ENCODE measurements around the gene CD28. TPM values are rescaled to one million over a fixed set of nuclear protein-coding genes. Genes with fewer than 3 reads are reported as not detected.

Gene CD28
- polyA plus RNA-seq, 1 donor from 2014 or later = not detected

DNA sequence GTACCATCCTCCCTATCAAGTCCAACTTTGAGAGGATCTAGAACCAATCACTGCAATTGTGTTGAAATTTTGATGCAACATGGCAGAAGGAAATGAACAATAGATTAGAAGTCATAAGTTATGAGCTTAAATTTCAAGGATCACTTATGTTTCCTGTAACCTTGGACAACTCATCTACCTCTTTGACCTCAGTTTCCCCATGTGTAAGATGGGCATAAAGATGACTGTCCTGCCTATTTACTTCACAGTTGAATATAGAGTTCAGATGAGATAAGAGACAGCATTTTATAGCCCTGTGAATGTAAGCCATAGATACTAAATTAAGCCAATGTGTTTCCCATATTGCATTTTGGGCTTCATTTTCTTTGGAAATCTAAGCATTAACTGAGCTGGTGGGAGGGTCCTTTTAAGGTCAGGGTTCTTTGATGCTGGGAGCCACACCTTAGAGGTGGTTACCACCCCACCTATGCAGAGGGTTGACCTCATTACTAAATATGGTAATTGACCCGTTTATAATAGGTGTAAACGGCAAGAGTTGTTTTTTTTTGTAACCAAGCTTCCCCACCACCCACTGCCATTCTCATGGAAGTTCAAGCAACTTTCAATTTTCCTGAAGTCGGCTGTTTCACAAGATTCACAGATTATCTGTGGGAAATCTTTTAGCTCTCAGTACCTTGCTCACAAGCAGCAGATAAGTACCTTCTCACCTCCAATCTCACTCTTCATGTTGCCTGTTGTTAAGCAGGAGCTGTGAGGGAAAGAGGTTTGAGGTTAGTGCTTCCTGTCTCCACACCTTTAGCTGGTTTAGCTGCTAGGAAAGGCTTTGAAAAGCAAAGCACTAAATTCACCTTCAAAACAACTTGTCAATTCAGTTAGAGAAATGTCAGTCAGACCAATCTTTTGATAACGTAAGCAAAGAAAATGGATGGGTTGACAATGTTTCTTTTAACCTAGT is 13.3 kb downstream of the CD28 start:
- H2AFZ ChIP-seq (ENCODE audit: low read depth, low read length) = no peak overlapping the region

DNA sequence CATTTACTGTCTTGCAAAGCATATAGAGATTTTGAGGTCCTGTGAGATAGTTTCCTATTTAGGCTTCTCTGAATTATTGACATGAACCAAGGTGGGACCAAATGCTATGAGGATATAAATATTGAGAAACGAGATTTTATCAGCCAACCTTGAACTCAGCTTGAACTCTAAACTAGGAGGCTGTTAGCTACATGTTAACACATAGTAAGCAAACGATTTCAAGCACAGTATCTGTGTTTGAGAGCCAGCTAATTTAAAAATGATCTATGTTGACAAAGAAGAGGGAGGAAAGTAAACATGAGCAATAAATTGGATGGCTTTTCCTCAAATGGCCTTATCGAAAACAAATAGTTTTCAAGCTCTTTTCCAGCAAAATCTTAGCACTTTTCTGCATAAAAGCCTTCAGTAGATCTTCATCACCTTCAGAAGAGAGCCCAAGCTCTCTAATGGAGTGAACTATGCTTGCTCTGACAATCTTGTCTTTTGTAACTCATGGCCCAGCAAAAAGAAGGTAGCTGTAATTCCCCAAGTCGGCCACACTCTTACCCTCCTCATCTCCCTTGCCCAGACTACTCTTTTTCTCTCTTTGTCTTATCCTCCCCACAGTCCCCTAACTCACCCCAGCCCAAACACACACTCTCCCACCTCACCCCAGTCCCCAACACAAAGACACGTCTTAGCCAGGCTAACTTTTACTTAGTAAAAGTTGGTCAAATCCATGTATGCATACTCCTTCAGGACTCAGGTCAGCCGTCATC is 14.7 kb downstream of the CD28 start:
- Histone ChIP-seq H3K4me2 (ENCODE audit: low read length) (no peak overlapping the region), H3K4me3 (ENCODE audit: low read length) (no peak overlapping the region), H3K9me2 (ENCODE audit: insufficient read depth, low read length) (no peaks in the 10 kb centered on the region), H3K36me3 (ENCODE audit: insufficient read depth, low read length) (no peaks in the 10 kb centered on the region), H3K27me3 (ENCODE audit: insufficient read depth, low read depth, low read length) (no peaks in the 10 kb centered on the region), H3K79me2 (replicated peaks; ENCODE audit: insufficient read depth, low read length) (no peaks in the 10 kb centered on the region), H3K9ac (ENCODE audit: low read length) (no peak overlapping the region), H4K20me1 (ENCODE audit: insufficient read depth) (no peaks in the 10 kb centered on the region), H3F3A (ENCODE audit: insufficient read depth, low read length, poor library complexity, severe bottlenecking) (no peaks in the 10 kb centered on the region), H3K9me3 (ENCODE audit: low read length) (no peaks in the 10 kb centered on the region), H3K27ac (ENCODE audit: low read length) (no peak overlapping the region), H2AFZ (ENCODE audit: low read depth, low read length) (no peak overlapping the region)
- no peak for TF ChIP-seq EZH2 (IDR thresholded peaks at IDR 0.05; ENCODE audit: borderline replicate concordance, insufficient read depth, low read length, poor library complexity, severe bottlenecking)

More for the DNA sequence above, 13.3 kb downstream of the CD28 start:
- Histone ChIP-seq H3K36me3 (ENCODE audit: insufficient read depth, low read length) (no peaks in the 10 kb centered on the region), H3K27me3 (ENCODE audit: insufficient read depth, low read depth, low read length) (no peaks in the 10 kb centered on the region), H3F3A (ENCODE audit: insufficient read depth, low read length, poor library complexity, severe bottlenecking) (no peaks in the 10 kb centered on the region), H3K4me3 (ENCODE audit: low read length) (no peak overlapping the region), H3K79me2 (replicated peaks; ENCODE audit: insufficient read depth, low read length) (no peaks in the 10 kb centered on the region), H3K4me2 (ENCODE audit: low read length) (no peak overlapping the region), H3K27ac (ENCODE audit: low read length) (no peak overlapping the region), H3K9me3 (ENCODE audit: low read length) (no peaks in the 10 kb centered on the region), H3K9ac (ENCODE audit: low read length) (no peak overlapping the region), H3K9me2 (ENCODE audit: insufficient read depth, low read length) (no peaks in the 10 kb centered on the region), H4K20me1 (ENCODE audit: insufficient read depth) (no peaks in the 10 kb centered on the region)
- TF ChIP-seq MXI1 (conservative IDR thresholded peaks at IDR 0.05; ENCODE audit: poor library complexity, severe bottlenecking) = no peak
- no peak for TF ChIP-seq POLR2AphosphoS5 (IDR thresholded peaks at IDR 0.05)
- TF ChIP-seq, protein P1, sequence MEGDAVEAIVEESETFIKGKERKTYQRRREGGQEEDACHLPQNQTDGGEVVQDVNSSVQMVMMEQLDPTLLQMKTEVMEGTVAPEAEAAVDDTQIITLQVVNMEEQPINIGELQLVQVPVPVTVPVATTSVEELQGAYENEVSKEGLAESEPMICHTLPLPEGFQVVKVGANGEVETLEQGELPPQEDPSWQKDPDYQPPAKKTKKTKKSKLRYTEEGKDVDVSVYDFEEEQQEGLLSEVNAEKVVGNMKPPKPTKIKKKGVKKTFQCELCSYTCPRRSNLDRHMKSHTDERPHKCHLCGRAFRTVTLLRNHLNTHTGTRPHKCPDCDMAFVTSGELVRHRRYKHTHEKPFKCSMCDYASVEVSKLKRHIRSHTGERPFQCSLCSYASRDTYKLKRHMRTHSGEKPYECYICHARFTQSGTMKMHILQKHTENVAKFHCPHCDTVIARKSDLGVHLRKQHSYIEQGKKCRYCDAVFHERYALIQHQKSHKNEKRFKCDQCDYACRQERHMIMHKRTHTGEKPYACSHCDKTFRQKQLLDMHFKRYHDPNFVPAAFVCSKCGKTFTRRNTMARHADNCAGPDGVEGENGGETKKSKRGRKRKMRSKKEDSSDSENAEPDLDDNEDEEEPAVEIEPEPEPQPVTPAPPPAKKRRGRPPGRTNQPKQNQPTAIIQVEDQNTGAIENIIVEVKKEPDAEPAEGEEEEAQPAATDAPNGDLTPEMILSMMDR (IDR thresholded peaks at IDR 0.05; ENCODE audit: poor library complexity, severe bottlenecking) = no peak
- TF ChIP-seq, protein P2, sequence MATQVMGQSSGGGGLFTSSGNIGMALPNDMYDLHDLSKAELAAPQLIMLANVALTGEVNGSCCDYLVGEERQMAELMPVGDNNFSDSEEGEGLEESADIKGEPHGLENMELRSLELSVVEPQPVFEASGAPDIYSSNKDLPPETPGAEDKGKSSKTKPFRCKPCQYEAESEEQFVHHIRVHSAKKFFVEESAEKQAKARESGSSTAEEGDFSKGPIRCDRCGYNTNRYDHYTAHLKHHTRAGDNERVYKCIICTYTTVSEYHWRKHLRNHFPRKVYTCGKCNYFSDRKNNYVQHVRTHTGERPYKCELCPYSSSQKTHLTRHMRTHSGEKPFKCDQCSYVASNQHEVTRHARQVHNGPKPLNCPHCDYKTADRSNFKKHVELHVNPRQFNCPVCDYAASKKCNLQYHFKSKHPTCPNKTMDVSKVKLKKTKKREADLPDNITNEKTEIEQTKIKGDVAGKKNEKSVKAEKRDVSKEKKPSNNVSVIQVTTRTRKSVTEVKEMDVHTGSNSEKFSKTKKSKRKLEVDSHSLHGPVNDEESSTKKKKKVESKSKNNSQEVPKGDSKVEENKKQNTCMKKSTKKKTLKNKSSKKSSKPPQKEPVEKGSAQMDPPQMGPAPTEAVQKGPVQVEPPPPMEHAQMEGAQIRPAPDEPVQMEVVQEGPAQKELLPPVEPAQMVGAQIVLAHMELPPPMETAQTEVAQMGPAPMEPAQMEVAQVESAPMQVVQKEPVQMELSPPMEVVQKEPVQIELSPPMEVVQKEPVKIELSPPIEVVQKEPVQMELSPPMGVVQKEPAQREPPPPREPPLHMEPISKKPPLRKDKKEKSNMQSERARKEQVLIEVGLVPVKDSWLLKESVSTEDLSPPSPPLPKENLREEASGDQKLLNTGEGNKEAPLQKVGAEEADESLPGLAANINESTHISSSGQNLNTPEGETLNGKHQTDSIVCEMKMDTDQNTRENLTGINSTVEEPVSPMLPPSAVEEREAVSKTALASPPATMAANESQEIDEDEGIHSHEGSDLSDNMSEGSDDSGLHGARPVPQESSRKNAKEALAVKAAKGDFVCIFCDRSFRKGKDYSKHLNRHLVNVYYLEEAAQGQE (IDR thresholded peaks at IDR 0.05; ENCODE audit: borderline replicate concordance) = no peak

All from neural cell (in vitro differentiated cells).